ENCODE results near the gene LARP6.
A peak's percentile ranks its signal among the peaks of the same experiment; 100 is the strongest.
"Not testable (repeated sequence)": the region's sequence is repeated elsewhere in the genome, so short reads cannot be mapped to it uniquely, and the experiment has no call there.

Gene LARP6

GRCh38 chr15:70873232-70874054 is 19.5 kb upstream of the LARP6 start:
- Mint-ChIP-seq H3K9me3 (peaks cover 3% of the 10 kb centered on the region), H3K36me3 (ENCODE audit: low read depth) (peaks cover 5% of the 10 kb centered on the region), H3K4me1 (peaks cover 17% of the 10 kb centered on the region), H3K4me3 (no peak overlapping the region), H3K27ac (peak overlapping the region in 1 of 3 experiments; percentile 46), H3K27me3 (ENCODE audit: low read depth) (no peaks in the 10 kb centered on the region)
- no peak for TF ChIP-seq CTCF (IDR thresholded peaks at IDR 0.05; ENCODE audit: unreplicated experiment in 3 of 3)

GRCh38 chr15:70871490-70871889 is 17.5 kb upstream of the LARP6 start:
- H3K27ac Mint-ChIP-seq; H3K36me3 Mint-ChIP-seq (ENCODE audit: low read depth); H3K27me3 Mint-ChIP-seq (ENCODE audit: low read depth); H3K9me3 Mint-ChIP-seq; H3K4me3 Mint-ChIP-seq: not testable (repeated sequence)
- peaks cover 34% of the 10 kb centered on the region for H3K4me1 Mint-ChIP-seq

GRCh38 chr15:70870051-70870450 is 16.1 kb upstream of the LARP6 start:
- H3K27me3 Mint-ChIP-seq (ENCODE audit: low read depth) = no peaks in the 10 kb centered on the region
- H3K27ac Mint-ChIP-seq = peak overlapping the region; percentile 61 to 88 (median 85)
- H3K36me3 Mint-ChIP-seq (ENCODE audit: low read depth) = peaks cover 5% of the 10 kb centered on the region
- no peak for TF ChIP-seq CTCF (IDR thresholded peaks at IDR 0.05; ENCODE audit: unreplicated experiment in 3 of 3)
- H3K4me3 Mint-ChIP-seq = peak overlapping the region in 2 of 3 experiments; percentile 3 to 23
- H3K9me3 Mint-ChIP-seq = peaks cover 3% of the 10 kb centered on the region
- peaks cover 34% of the 10 kb centered on the region for H3K4me1 Mint-ChIP-seq

GRCh38 chr15:70869346-70869745 is 15.4 kb upstream of the LARP6 start:
- no peaks in the 10 kb centered on the region for H3K27me3 Mint-ChIP-seq (ENCODE audit: low read depth)
- peaks cover 5% of the 10 kb centered on the region for H3K36me3 Mint-ChIP-seq (ENCODE audit: low read depth)
- no peak for TF ChIP-seq CTCF (IDR thresholded peaks at IDR 0.05; ENCODE audit: unreplicated experiment in 3 of 3)
- H3K4me1 Mint-ChIP-seq = peaks cover 34% of the 10 kb centered on the region
- H3K9me3 Mint-ChIP-seq = peaks cover 3% of the 10 kb centered on the region
- peak overlapping the region in 1 of 3 experiments; percentile 22 for H3K4me3 Mint-ChIP-seq
- H3K27ac Mint-ChIP-seq = peak overlapping the region; percentile 61 to 88 (median 85)

GRCh38 chr15:70867911-70868467 is 14.0 kb upstream of the LARP6 start:
- no peaks in the 10 kb centered on the region for H3K27me3 Mint-ChIP-seq (ENCODE audit: low read depth)
- H3K4me1 Mint-ChIP-seq = peaks cover 34% of the 10 kb centered on the region
- H3K36me3 Mint-ChIP-seq (ENCODE audit: low read depth) = no peaks in the 10 kb centered on the region
- no peak for TF ChIP-seq CTCF (IDR thresholded peaks at IDR 0.05; ENCODE audit: unreplicated experiment in 3 of 3)
- peak overlapping the region; percentile 75 to 93 (median 92) for H3K27ac Mint-ChIP-seq
- H3K9me3 Mint-ChIP-seq = no peaks in the 10 kb centered on the region
- peak overlapping the region in 1 of 3 experiments; percentile 57 for H3K4me3 Mint-ChIP-seq

- H3K27ac Mint-ChIP-seq = peak overlapping the region in 2 of 3 experiments; percentile 92 to 93
- H3K27me3 Mint-ChIP-seq (ENCODE audit: low read depth) = no peaks in the 10 kb centered on the region
- no peaks in the 10 kb centered on the region for H3K9me3 Mint-ChIP-seq
- TF ChIP-seq CTCF (IDR thresholded peaks at IDR 0.05; ENCODE audit: unreplicated experiment in 3 of 3) = no peak
- no peaks in the 10 kb centered on the region for H3K36me3 Mint-ChIP-seq (ENCODE audit: low read depth)
- H3K4me3 Mint-ChIP-seq = no peak overlapping the region
- peaks cover 34% of the 10 kb centered on the region for H3K4me1 Mint-ChIP-seq
Measured at GRCh38 chr15:70866982-70867641, 13.2 kb upstream of the LARP6 start.

Measured in nephron (organoid).